ENCODE measurements around the gene SPRED2.

The SPRED2 gene

DNA sequence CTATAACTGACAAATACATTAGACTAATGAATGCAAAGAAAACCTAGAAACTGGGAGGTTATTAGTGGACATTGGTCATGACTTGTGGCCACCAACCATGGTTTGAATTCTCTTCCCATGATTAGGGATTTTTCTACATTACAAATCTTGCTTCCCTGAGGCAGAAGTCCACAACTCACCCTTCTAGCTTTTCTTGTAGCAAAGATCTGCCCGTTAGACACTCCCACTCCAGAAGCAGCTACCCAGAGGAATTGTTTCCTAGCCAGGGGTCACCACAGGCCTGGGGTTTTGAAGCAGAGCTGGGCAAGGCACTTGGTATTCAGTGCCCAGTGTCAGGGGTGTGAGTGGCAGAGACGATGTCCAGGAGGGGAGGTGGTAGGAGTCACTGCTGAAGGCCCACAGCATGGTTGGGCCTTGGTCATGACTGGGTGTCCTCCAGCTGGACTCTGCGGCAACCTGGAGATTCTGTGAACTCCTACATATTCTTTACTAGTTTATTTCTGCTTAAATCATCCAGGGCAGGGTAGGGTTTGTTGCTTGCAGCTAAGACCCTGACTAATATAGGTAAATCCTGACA, 149.8 kb downstream of the SPRED2 start:
- no peak for DNase-seq (ENCODE audit: low spot score)
- no peak overlapping the region for H3K4me3 ChIP-seq (ENCODE audit: low read length in 2 of 2)
- no peak overlapping the region for H3K4me2 ChIP-seq (ENCODE audit: insufficient read depth, low read length, poor library complexity, severe bottlenecking)
- H3K27ac ChIP-seq (replicated peaks; ENCODE audit: low read length), result no peak overlapping the region
- no peaks in the 10 kb centered on the region for H3K79me1 ChIP-seq (ENCODE audit: low read depth, low read length)
- no peak overlapping the region for H3K14ac ChIP-seq (ENCODE audit: low read length)
- no peaks in the 10 kb centered on the region for H3K27me3 ChIP-seq (ENCODE audit: control insufficient read depth in 3 of 3, insufficient read depth in 3 of 3, low read depth in 1 of 3, low read length in 3 of 3)
- peak overlapping the region; percentile 41 for H3K18ac ChIP-seq (ENCODE audit: low read length)
- H2BK5ac ChIP-seq (ENCODE audit: low read length), result no peak overlapping the region
- no peak overlapping the region for H2BK15ac ChIP-seq (ENCODE audit: low read length)
- H3K9ac ChIP-seq (ENCODE audit: low read depth, low read length, poor library complexity), result no peak overlapping the region
- no peak overlapping the region for H3K23ac ChIP-seq (ENCODE audit: low read depth, low read length, poor library complexity)
- H2BK12ac ChIP-seq (ENCODE audit: low read length), result no peak overlapping the region
- H4K91ac ChIP-seq (ENCODE audit: low read depth, low read length, poor library complexity), result no peak overlapping the region
- H4K8ac ChIP-seq (ENCODE audit: low read depth, low read length), result no peak overlapping the region
- no CpG with 5 or more reads among the region's 3 CpGs for WGBS, 2 donors (ENCODE audit: extremely low coverage in 2 of 2, insufficient read length in 2 of 2, insufficient replicate concordance in 1 of 2)
- H2AK5ac ChIP-seq (ENCODE audit: low read depth, low read length), result no peak overlapping the region
- H3K36me3 ChIP-seq (replicated peaks in 1 of 2; ENCODE audit: control insufficient read depth in 2 of 2, insufficient read depth in 2 of 2, low read length in 2 of 2), result no peaks in the 10 kb centered on the region
- peak overlapping the region; percentile 78 for H2AFZ ChIP-seq (ENCODE audit: low read length)
- no peak overlapping the region for H3K4ac ChIP-seq (ENCODE audit: low read length)
- H2BK120ac ChIP-seq (ENCODE audit: low read depth, low read length), result no peak overlapping the region
- H3K9me3 ChIP-seq (replicated peaks in 1 of 2; ENCODE audit: control insufficient read depth in 2 of 2, insufficient read depth in 1 of 2, low read depth in 1 of 2, low read length in 2 of 2), result no peaks in the 10 kb centered on the region
- H3K4me1 ChIP-seq (ENCODE audit: control insufficient read depth in 2 of 2, insufficient read depth in 1 of 2, low read depth in 1 of 2, low read length in 2 of 2), result peaks cover 7 to 15% of the 10 kb centered on the region in 2 donors

- Histone ChIP-seq H3K27me3 (ENCODE audit: control insufficient read depth in 3 of 3, insufficient read depth in 3 of 3, low read depth in 1 of 3, low read length in 3 of 3) (no peaks in the 10 kb centered on the region), H2AK5ac (ENCODE audit: low read depth, low read length) (no peak overlapping the region), H3K9me3 (replicated peaks in 1 of 2; ENCODE audit: control insufficient read depth in 2 of 2, insufficient read depth in 1 of 2, low read depth in 1 of 2, low read length in 2 of 2) (no peaks in the 10 kb centered on the region), H3K4me1 (ENCODE audit: control insufficient read depth in 2 of 2, insufficient read depth in 1 of 2, low read depth in 1 of 2, low read length in 2 of 2) (peaks cover 13 to 22% of the 10 kb centered on the region in 2 donors), H3K79me1 (ENCODE audit: low read depth, low read length) (no peaks in the 10 kb centered on the region), H3K9ac (ENCODE audit: low read depth, low read length, poor library complexity) (no peak overlapping the region), H3K4me2 (ENCODE audit: insufficient read depth, low read length, poor library complexity, severe bottlenecking) (no peak overlapping the region), H4K91ac (ENCODE audit: low read depth, low read length, poor library complexity) (no peak overlapping the region), H3K14ac (ENCODE audit: low read length) (no peak overlapping the region), H3K18ac (ENCODE audit: low read length) (no peak overlapping the region), H2BK5ac (ENCODE audit: low read length) (no peak overlapping the region), H2AFZ (ENCODE audit: low read length) (peak overlapping the region; percentile 78), H3K36me3 (replicated peaks in 1 of 2; ENCODE audit: control insufficient read depth in 2 of 2, insufficient read depth in 2 of 2, low read length in 2 of 2) (no peaks in the 10 kb centered on the region), H3K23ac (ENCODE audit: low read depth, low read length, poor library complexity) (no peak overlapping the region), H2BK12ac (ENCODE audit: low read length) (no peak overlapping the region), H3K27ac (replicated peaks; ENCODE audit: low read length) (no peak overlapping the region), H4K8ac (ENCODE audit: low read depth, low read length) (no peak overlapping the region), H2BK120ac (ENCODE audit: low read depth, low read length) (no peak overlapping the region), H3K4ac (ENCODE audit: low read length) (no peak overlapping the region), H2BK15ac (ENCODE audit: low read length) (no peak overlapping the region), H3K4me3 (ENCODE audit: low read length in 2 of 2) (no peak overlapping the region)
- WGBS, 2 donors (ENCODE audit: extremely low coverage in 2 of 2, insufficient read length in 2 of 2, insufficient replicate concordance in 1 of 2), result 100% methylated on average over 1 of the region's 4 CpGs; no CpG with 5 or more reads in 1 of the 2 donors
- DNase-seq (ENCODE audit: low spot score), result no peak
Observed at GRCh38 chr2:65281627-65282351, 150.6 kb downstream of the SPRED2 start.

GRCh38 chr2:65279756-65280155, 152.6 kb downstream of the SPRED2 start:
- H3K23ac ChIP-seq (ENCODE audit: low read depth, low read length, poor library complexity), result no peak overlapping the region
- H3K4me3 ChIP-seq (ENCODE audit: low read length in 2 of 2), result no peak overlapping the region
- H2BK15ac ChIP-seq (ENCODE audit: low read length), result no peak overlapping the region
- no peak for DNase-seq (ENCODE audit: low spot score)
- H3K4me2 ChIP-seq (ENCODE audit: insufficient read depth, low read length, poor library complexity, severe bottlenecking), result no peak overlapping the region
- no CpG with 5 or more reads among the region's 6 CpGs for WGBS, 2 donors (ENCODE audit: extremely low coverage in 2 of 2, insufficient read length in 2 of 2, insufficient replicate concordance in 1 of 2)
- H4K91ac ChIP-seq (ENCODE audit: low read depth, low read length, poor library complexity), result no peak overlapping the region
- H3K9me3 ChIP-seq (replicated peaks in 1 of 2; ENCODE audit: control insufficient read depth in 2 of 2, insufficient read depth in 1 of 2, low read depth in 1 of 2, low read length in 2 of 2), result no peaks in the 10 kb centered on the region
- H3K79me1 ChIP-seq (ENCODE audit: low read depth, low read length), result no peaks in the 10 kb centered on the region
- no peak overlapping the region for H3K18ac ChIP-seq (ENCODE audit: low read length)
- no peak overlapping the region for H2AFZ ChIP-seq (ENCODE audit: low read length)
- no peak overlapping the region for H2BK120ac ChIP-seq (ENCODE audit: low read depth, low read length)
- H3K14ac ChIP-seq (ENCODE audit: low read length), result no peak overlapping the region
- no peak overlapping the region for H2BK12ac ChIP-seq (ENCODE audit: low read length)
- H3K4me1 ChIP-seq (ENCODE audit: control insufficient read depth in 2 of 2, insufficient read depth in 1 of 2, low read depth in 1 of 2, low read length in 2 of 2), result peaks cover 20 to 32% of the 10 kb centered on the region in 2 donors
- H3K27ac ChIP-seq (replicated peaks; ENCODE audit: low read length), result no peak overlapping the region
- no peaks in the 10 kb centered on the region for H3K36me3 ChIP-seq (replicated peaks in 1 of 2; ENCODE audit: control insufficient read depth in 2 of 2, insufficient read depth in 2 of 2, low read length in 2 of 2)
- no peaks in the 10 kb centered on the region for H3K27me3 ChIP-seq (ENCODE audit: control insufficient read depth in 3 of 3, insufficient read depth in 3 of 3, low read depth in 1 of 3, low read length in 3 of 3)
- H2AK5ac ChIP-seq (ENCODE audit: low read depth, low read length), result no peak overlapping the region
- H4K8ac ChIP-seq (ENCODE audit: low read depth, low read length), result no peak overlapping the region
- no peak overlapping the region for H3K9ac ChIP-seq (ENCODE audit: low read depth, low read length, poor library complexity)
- H3K4ac ChIP-seq (ENCODE audit: low read length), result no peak overlapping the region
- no peak overlapping the region for H2BK5ac ChIP-seq (ENCODE audit: low read length)

DNA sequence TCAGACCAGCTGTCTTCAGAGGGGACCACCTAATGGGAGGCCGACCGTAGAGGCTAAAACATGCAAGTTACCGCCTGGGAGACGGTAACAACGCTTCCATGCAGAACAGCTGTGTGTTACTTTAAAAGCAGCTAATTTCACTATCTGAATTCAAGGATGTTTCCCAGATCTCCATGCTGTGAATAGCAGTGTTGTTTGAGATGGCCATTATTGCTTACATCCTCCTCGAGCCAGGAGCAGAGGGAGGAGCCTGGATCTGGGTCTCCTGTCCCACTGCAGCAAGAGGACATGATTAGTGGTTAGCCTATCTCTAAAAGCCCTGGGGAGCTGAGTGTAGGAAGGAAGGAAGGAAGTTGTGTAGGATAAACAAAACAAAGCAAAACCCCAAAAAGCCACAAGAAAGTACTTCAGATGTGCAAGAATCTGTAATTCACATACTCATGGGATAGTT, 153.8 kb downstream of the SPRED2 start:
- Histone ChIP-seq H4K91ac (ENCODE audit: low read depth, low read length, poor library complexity) (no peak overlapping the region), H2BK15ac (ENCODE audit: low read length) (no peak overlapping the region), H3K4me2 (ENCODE audit: insufficient read depth, low read length, poor library complexity, severe bottlenecking) (no peak overlapping the region), H3K14ac (ENCODE audit: low read length) (no peak overlapping the region), H3K9ac (ENCODE audit: low read depth, low read length, poor library complexity) (no peak overlapping the region), H2BK12ac (ENCODE audit: low read length) (no peak overlapping the region), H3K27ac (replicated peaks; ENCODE audit: low read length) (no peak overlapping the region), H3K18ac (ENCODE audit: low read length) (no peak overlapping the region), H3K4me3 (ENCODE audit: low read length in 2 of 2) (no peak overlapping the region), H2BK120ac (ENCODE audit: low read depth, low read length) (no peak overlapping the region), H4K8ac (ENCODE audit: low read depth, low read length) (no peak overlapping the region), H3K9me3 (replicated peaks in 1 of 2; ENCODE audit: control insufficient read depth in 2 of 2, insufficient read depth in 1 of 2, low read depth in 1 of 2, low read length in 2 of 2) (no peaks in the 10 kb centered on the region), H2AK5ac (ENCODE audit: low read depth, low read length) (no peak overlapping the region), H3K27me3 (ENCODE audit: control insufficient read depth in 3 of 3, insufficient read depth in 3 of 3, low read depth in 1 of 3, low read length in 3 of 3) (no peaks in the 10 kb centered on the region), H3K23ac (ENCODE audit: low read depth, low read length, poor library complexity) (no peak overlapping the region), H3K4ac (ENCODE audit: low read length) (no peak overlapping the region), H3K4me1 (ENCODE audit: control insufficient read depth in 2 of 2, insufficient read depth in 1 of 2, low read depth in 1 of 2, low read length in 2 of 2) (peaks cover 20 to 32% of the 10 kb centered on the region in 2 donors), H2AFZ (ENCODE audit: low read length) (peak overlapping the region; percentile 46), H2BK5ac (ENCODE audit: low read length) (no peak overlapping the region), H3K79me1 (ENCODE audit: low read depth, low read length) (no peaks in the 10 kb centered on the region), H3K36me3 (replicated peaks in 1 of 2; ENCODE audit: control insufficient read depth in 2 of 2, insufficient read depth in 2 of 2, low read length in 2 of 2) (no peaks in the 10 kb centered on the region)
- WGBS, 2 donors (ENCODE audit: extremely low coverage in 2 of 2, insufficient read length in 2 of 2, insufficient replicate concordance in 1 of 2), result no CpG with 5 or more reads among the region's 6 CpGs
- no peak for DNase-seq (ENCODE audit: low spot score)

Data from neuronal stem cell (in vitro differentiated cells).